Lower lobe of right lung (tissue), 2 donors: Measurements from ENCODE around the gene C1orf87. TPM values are rescaled to one million over a fixed set of nuclear protein-coding genes. Genes with fewer than 3 reads are reported as not detected.
A peak's percentile ranks its signal among the peaks of the same experiment; 100 is the strongest.

Source experiments
- ATAC-seq, 2 donors: fragments of 200-7000 bp; cut with Tn5 transposase; one replicate each; pipeline ENCODE4 v1.9.1; 2020 to 2022; ENCODE audit warnings: mild to moderate bottlenecking in 2 of 2, moderate library complexity in 2 of 2
- DNase-seq: peaks from one replicate; pipeline ENCODE4 v3.0.0-alpha.2; 2020
- H3K27ac ChIP-seq: fragments of 200-600 bp; one replicate; pipeline ENCODE4 v1.8.0; 2022
- H3K27me3 ChIP-seq: fragments of 200-600 bp; one replicate; pipeline ENCODE4 v1.8.0; 2022; ENCODE audit warnings: low read depth
- H3K36me3 ChIP-seq: fragments of 200-600 bp; one replicate; pipeline ENCODE4 v1.8.0; 2022; ENCODE audit warnings: mild to moderate bottlenecking
- H3K4me1 ChIP-seq: fragments of 200-600 bp; one replicate; pipeline ENCODE4 v1.8.0; 2022
- H3K4me3 ChIP-seq: fragments of 200-600 bp; one replicate; pipeline ENCODE4 v1.8.0; 2022; ENCODE audit warnings: mild to moderate bottlenecking
- H3K9me3 ChIP-seq: fragments of 200-600 bp; one replicate; pipeline ENCODE4 v1.8.0; 2022
- intact Hi-C: fragments of 100-400 bp; cut with DNase I; formaldehyde crosslinking; loops from one replicate; pipeline ENCODE4 v1.11.0; 2022
- total RNA-seq: library from RNA; stranded (reverse); fragmentation: NEBNext Ultra II Directional; extraction: Animal tissue kit (Norgen Biotek cat#: 25700); gene quantifications from one replicate; pipeline ENCODE4 v1.2.1, GENCODE V29; 2021
- TF ChIP-seq, protein P1 (sequence below): fragments of 200-600 bp; IDR thresholded peaks from one replicate; pipeline ENCODE4 v1.8.0; 2022; ENCODE audit warnings: antibody characterized with exemption, mild to moderate bottlenecking
- donor health status: DM: no; HTN: yes; CAD: no; lungs with severe emphysema.

C1orf87 gene
- total RNA-seq, 1 donor from 2014 or later, result 7.4 TPM

DNA sequence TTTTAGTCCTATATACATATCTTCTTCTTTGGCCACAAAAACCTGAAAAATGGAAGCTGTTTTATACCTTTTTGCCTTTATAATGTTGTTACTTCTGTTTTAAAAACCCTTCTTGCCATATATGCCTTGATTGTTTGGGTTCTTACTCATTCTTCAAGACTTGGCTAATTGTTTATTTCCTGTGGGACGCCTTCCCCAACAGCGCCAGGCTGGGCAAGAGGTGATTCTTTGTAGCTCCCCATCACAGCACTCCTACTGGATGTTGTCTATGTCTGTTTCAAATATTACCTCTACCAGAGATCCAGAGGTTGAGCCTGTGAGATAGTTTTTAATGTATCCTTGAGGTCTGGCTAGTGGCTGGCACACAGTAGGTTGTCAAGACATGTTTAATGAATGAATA lies 73.8 kb downstream of the C1orf87 start:
- no peak overlapping the region for H3K27ac ChIP-seq
- ATAC-seq, result no peak
- no peaks in the 10 kb centered on the region for H3K36me3 ChIP-seq
- DNase-seq, result no peak
- H3K4me1 ChIP-seq, result no peaks in the 10 kb centered on the region
- H3K4me3 ChIP-seq, result no peak overlapping the region
- no peaks in the 10 kb centered on the region for H3K27me3 ChIP-seq
- intact Hi-C loops, result no loop called here
- H3K9me3 ChIP-seq, result no peaks in the 10 kb centered on the region
- TF ChIP-seq, protein P1, sequence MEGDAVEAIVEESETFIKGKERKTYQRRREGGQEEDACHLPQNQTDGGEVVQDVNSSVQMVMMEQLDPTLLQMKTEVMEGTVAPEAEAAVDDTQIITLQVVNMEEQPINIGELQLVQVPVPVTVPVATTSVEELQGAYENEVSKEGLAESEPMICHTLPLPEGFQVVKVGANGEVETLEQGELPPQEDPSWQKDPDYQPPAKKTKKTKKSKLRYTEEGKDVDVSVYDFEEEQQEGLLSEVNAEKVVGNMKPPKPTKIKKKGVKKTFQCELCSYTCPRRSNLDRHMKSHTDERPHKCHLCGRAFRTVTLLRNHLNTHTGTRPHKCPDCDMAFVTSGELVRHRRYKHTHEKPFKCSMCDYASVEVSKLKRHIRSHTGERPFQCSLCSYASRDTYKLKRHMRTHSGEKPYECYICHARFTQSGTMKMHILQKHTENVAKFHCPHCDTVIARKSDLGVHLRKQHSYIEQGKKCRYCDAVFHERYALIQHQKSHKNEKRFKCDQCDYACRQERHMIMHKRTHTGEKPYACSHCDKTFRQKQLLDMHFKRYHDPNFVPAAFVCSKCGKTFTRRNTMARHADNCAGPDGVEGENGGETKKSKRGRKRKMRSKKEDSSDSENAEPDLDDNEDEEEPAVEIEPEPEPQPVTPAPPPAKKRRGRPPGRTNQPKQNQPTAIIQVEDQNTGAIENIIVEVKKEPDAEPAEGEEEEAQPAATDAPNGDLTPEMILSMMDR, result no peak

- TF ChIP-seq, protein P1, result no peak
- no peaks in the 10 kb centered on the region for H3K4me1 ChIP-seq
- intact Hi-C loops, result no loop called here
- DNase-seq (no peak), ATAC-seq (no peak)
- no peak overlapping the region for H3K4me3 ChIP-seq
- no peaks in the 10 kb centered on the region for H3K9me3 ChIP-seq
- no peaks in the 10 kb centered on the region for H3K36me3 ChIP-seq
- no peaks in the 10 kb centered on the region for H3K27me3 ChIP-seq
- H3K27ac ChIP-seq, result no peak overlapping the region
These were observed 74.6 kb downstream of the C1orf87 start for GRCh38 chr1:59999006-59999405.

- no peak for ATAC-seq
- H3K27ac ChIP-seq, result no peak overlapping the region
These were observed 76.0 kb downstream of the C1orf87 start for GRCh38 chr1:59997479-59998115.

DNA sequence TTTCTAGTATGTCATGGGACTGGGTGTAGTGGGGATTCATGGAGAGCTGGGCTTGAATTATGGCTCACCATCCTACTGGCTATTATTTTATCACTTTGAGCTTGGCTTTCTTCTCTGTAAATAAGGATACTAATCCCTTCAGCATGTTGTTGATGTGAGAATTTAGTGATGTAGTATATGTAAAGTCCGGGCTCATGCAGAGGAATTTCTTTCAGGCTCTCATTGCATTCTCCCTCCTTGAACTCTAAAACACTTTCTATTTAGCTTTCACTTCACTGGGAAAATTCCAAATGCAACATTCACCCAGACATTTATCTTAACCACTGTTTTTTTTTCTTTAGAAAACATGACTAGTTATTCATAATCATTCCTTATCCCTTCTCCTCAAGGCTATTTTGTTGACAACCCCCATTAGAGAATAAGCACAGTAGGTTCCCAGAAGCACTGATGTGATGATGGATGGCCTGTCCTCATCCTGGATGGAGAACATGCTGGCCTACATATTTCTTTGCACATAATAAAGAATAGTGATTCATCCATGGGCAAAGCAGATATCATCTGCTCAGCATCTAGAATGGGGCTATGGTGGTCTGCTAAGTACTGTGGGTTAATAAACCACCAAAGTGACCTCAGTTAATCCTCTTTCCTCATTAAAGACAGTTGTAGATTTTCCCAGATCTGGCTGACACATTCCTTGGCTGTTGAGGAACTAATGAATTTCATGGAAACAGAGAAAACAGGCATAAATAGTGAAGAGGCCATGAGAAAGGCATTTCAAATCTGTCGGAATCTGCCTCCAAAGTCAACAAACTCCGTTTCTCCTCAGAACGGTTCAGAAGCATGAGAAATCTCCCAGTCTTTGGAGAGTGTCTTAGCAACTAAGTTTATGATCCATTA lies 79.0 kb downstream of the C1orf87 start:
- H3K9me3 ChIP-seq, result no peaks in the 10 kb centered on the region
- ATAC-seq, result peak; percentile 28 to 43
- intact Hi-C loops, result no loop called here
- H3K36me3 ChIP-seq, result no peaks in the 10 kb centered on the region
- H3K4me1 ChIP-seq, result no peaks in the 10 kb centered on the region
- TF ChIP-seq, protein P1, result no peak
- peak overlapping the region; percentile 38 for H3K27ac ChIP-seq
- no peak for DNase-seq
- no peaks in the 10 kb centered on the region for H3K27me3 ChIP-seq
- no peak overlapping the region for H3K4me3 ChIP-seq

More at GRCh38 chr1:59997479-59998115, 76.0 kb downstream of the C1orf87 start:
- Histone ChIP-seq H3K9me3 (no peaks in the 10 kb centered on the region), H3K27me3 (no peaks in the 10 kb centered on the region), H3K4me3 (no peak overlapping the region), H3K36me3 (no peaks in the 10 kb centered on the region), H3K4me1 (no peaks in the 10 kb centered on the region)
- DNase-seq, result no peak
- TF ChIP-seq, protein P1, result no peak
- intact Hi-C loops, result no loop called here

- ATAC-seq (no peak), DNase-seq (no peak)
- intact Hi-C loops, result no loop called here
- Histone ChIP-seq H3K9me3 (no peaks in the 10 kb centered on the region), H3K27ac (no peak overlapping the region), H3K4me3 (no peak overlapping the region), H3K36me3 (no peaks in the 10 kb centered on the region), H3K4me1 (no peaks in the 10 kb centered on the region), H3K27me3 (no peaks in the 10 kb centered on the region)
- TF ChIP-seq, protein P1, result no peak
These were observed 81.3 kb downstream of the C1orf87 start for GRCh38 chr1:59992040-59992820.
